ENCODE results near the gene GNAT1. TPM values are rescaled to one million over a fixed set of nuclear protein-coding genes. Genes with fewer than 3 reads are reported as not detected.

Gene GNAT1
- total and polyA plus RNA-seq, 2 of the 13 experiments (the other 11 are each of a cell fraction or from before 2014, with no cell fraction given) = 0.15 TPM; not detected in 1

DNA sequence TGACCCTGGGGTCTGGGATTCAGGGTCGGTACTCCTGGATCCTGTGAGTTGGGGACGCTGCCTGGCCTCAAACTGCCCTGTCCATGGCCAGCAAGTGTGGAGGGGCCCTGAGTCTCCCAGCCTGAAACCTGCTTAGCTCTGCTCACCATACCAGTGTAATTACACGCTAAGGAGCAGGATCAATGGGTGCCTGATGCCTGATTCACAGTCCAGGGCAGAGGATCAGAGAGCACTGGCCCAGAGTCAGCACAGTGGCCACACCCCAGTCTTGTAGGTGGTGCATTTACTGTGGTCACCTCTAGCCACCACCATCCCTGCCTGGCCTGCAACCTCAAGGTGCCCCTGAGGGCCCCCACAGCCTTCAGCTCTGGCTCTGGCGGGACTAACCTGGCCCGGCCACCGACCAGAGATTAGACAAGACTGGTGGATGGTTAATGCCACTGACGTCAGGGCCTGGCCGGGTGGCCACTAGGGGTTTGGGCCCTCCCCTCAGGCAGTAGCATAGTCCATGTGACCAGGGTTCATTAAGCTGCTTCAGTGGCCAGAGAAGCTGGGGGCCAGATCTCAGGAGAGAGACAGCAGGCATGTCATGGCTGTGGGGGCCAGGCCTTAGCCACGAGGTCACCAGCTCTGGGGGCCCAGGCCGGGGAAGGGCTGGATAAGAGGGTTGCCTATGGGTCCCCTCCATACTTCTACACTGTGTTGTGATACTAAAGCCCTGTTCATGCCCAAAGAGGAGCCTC is 10.3 kb downstream of the GNAT1 start (continued):
- TF ChIP-seq, protein P1, sequence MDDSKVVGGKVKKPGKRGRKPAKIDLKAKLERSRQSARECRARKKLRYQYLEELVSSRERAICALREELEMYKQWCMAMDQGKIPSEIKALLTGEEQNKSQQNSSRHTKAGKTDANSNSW (CRISPR knock-in tag; IDR thresholded peaks at IDR 0.05; ENCODE audit: borderline replicate concordance) = no peak
- TF ChIP-seq CHD2 (IDR thresholded peaks at IDR 0.05; ENCODE audit: low read depth, low read length) (no peak), HHEX (CRISPR knock-in tag; IDR thresholded peaks at IDR 0.05) (no peak), ZBTB20 (CRISPR knock-in tag; IDR thresholded peaks at IDR 0.05; ENCODE audit: borderline replicate concordance, low read depth) (peak; percentile 81; the same call in 1 of the 2 replicates), ZFX (CRISPR knock-in tag; IDR thresholded peaks at IDR 0.05; ENCODE audit: low read depth) (peak; percentile 86), ZSCAN21 (CRISPR knock-in tag; IDR thresholded peaks at IDR 0.05; ENCODE audit: borderline replicate concordance) (no peak; the same call in 1 of the 2 replicates), ZKSCAN5 (CRISPR knock-in tag; IDR thresholded peaks at IDR 0.05) (0 out of 2 replicates have a peak, but pooled peaks have one; percentile 32), SP1 (IDR thresholded peaks at IDR 0.05) (no peak), SP1 (CRISPR knock-in tag; IDR thresholded peaks at IDR 0.05) (peak; percentile 67; the same call in 1 of the 2 replicates), ZNF343 (CRISPR knock-in tag; IDR thresholded peaks at IDR 0.05) (no peak), ONECUT2 (CRISPR knock-in tag; IDR thresholded peaks at IDR 0.05) (0 out of 2 replicates have a peak, but pooled peaks have one; percentile 10), ELF4 (CRISPR knock-in tag; IDR thresholded peaks at IDR 0.05; ENCODE audit: borderline replicate concordance) (no peak), ZSCAN29 (CRISPR knock-in tag; conservative IDR thresholded peaks at IDR 0.05) (no peak), ZNF709 (CRISPR knock-in tag; IDR thresholded peaks at IDR 0.05) (no peak), SRSF4 (IDR thresholded peaks at IDR 0.05; ENCODE audit: low read depth, low read length, poor library complexity, severe bottlenecking) (no peak), NONO (IDR thresholded peaks at IDR 0.05) (no peak), NONO (CRISPR knock-in tag; conservative IDR thresholded peaks at IDR 0.05) (no peak), PHF20 (CRISPR knock-in tag; IDR thresholded peaks at IDR 0.05) (0 out of 2 replicates have a peak, but pooled peaks have one; percentile 32), ZNF850 (CRISPR knock-in tag; conservative IDR thresholded peaks at IDR 0.05) (no peak), ZNF598 (CRISPR knock-in tag; IDR thresholded peaks at IDR 0.05; ENCODE audit: borderline replicate concordance) (0 out of 2 replicates have a peak, but pooled peaks have one; percentile 14), SOX5 (CRISPR knock-in tag; IDR thresholded peaks at IDR 0.05; ENCODE audit: borderline replicate concordance) (peak; percentile 36; the same call in 1 of the 2 replicates), ZNF75D (CRISPR knock-in tag; IDR thresholded peaks at IDR 0.05; ENCODE audit: borderline replicate concordance) (no peak), AGO2 (optimal IDR thresholded peaks at IDR 0.05; ENCODE audit: low read depth, low read length) (no peak)
- TF ChIP-seq, protein P2, sequence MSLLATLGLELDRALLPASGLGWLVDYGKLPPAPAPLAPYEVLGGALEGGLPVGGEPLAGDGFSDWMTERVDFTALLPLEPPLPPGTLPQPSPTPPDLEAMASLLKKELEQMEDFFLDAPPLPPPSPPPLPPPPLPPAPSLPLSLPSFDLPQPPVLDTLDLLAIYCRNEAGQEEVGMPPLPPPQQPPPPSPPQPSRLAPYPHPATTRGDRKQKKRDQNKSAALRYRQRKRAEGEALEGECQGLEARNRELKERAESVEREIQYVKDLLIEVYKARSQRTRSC (CRISPR knock-in tag; IDR thresholded peaks at IDR 0.05; ENCODE audit: low read depth) = no peak
- TF ChIP-seq, protein P3, sequence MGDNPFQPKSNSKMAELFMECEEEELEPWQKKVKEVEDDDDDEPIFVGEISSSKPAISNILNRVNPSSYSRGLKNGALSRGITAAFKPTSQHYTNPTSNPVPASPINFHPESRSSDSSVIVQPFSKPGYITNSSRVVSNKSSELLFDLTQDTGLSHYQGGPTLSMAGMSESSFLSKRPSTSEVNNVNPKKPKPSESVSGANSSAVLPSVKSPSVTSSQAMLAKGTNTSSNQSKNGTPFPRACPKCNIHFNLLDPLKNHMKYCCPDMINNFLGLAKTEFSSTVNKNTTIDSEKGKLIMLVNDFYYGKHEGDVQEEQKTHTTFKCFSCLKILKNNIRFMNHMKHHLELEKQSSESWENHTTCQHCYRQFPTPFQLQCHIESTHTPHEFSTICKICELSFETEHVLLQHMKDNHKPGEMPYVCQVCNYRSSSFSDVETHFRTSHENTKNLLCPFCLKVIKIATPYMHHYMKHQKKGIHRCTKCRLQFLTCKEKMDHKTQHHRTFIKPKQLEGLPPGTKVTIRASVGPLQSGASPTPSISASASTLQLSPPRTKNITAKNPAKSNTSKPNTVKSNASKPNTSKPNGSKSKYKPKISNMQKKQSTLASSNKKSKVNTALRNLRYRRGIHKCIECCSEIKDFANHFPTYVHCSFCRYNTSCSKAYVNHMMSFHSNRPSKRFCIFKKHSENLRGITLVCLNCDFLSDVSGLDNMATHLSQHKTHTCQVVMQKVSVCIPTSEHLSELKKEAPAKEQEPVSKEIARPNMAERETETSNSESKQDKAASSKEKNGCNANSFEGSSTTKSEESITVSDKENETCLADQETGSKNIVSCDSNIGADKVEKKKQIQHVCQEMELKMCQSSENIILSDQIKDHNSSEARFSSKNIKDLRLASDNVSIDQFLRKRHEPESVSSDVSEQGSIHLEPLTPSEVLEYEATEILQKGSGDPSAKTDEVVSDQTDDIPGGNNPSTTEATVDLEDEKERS (CRISPR knock-in tag; IDR thresholded peaks at IDR 0.05) = no peak; the same call in 1 of the 2 replicates
- TF ChIP-seq, protein P4, sequence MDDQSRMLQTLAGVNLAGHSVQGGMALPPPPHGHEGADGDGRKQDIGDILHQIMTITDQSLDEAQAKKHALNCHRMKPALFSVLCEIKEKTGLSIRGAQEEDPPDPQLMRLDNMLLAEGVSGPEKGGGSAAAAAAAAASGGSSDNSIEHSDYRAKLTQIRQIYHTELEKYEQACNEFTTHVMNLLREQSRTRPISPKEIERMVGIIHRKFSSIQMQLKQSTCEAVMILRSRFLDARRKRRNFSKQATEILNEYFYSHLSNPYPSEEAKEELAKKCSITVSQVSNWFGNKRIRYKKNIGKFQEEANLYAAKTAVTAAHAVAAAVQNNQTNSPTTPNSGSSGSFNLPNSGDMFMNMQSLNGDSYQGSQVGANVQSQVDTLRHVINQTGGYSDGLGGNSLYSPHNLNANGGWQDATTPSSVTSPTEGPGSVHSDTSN (CRISPR knock-in tag; IDR thresholded peaks at IDR 0.05; ENCODE audit: borderline replicate concordance) = no peak

Measured in HepG2 (cell line).